ENCODE results near the gene UAP1L1. TPM values are rescaled to one million over a fixed set of nuclear protein-coding genes. Genes with fewer than 3 reads are reported as not detected.

UAP1L1 gene
- polyA plus RNA-seq, 1 donor: 1.9 TPM

Other genes starting within 250 kb of the UAP1L1 start
- 2.4 TPM for gene AJM1, start 235.0 kb upstream of the UAP1L1 start, polyA plus RNA-seq (ENCODE audit: insufficient read length)
- gene PHPT1, start 228.1 kb upstream of the UAP1L1 start, polyA plus RNA-seq (ENCODE audit: insufficient read length): 99.6 TPM
- 4.8 TPM for gene MAMDC4, start 225.2 kb upstream of the UAP1L1 start, polyA plus RNA-seq (ENCODE audit: insufficient read length)
- 312 TPM for gene EDF1, start 211.2 kb upstream of the UAP1L1 start, polyA plus RNA-seq (ENCODE audit: insufficient read length)
- 11.0 TPM for gene TRAF2, start 191.0 kb upstream of the UAP1L1 start, polyA plus RNA-seq (ENCODE audit: insufficient read length)
- gene FBXW5, start 132.8 kb upstream of the UAP1L1 start, polyA plus RNA-seq (ENCODE audit: insufficient read length): 41.2 TPM
- 0.32 TPM for gene C8G, start 132.3 kb upstream of the UAP1L1 start, polyA plus RNA-seq (ENCODE audit: insufficient read length)
- 0.71 TPM for gene LCN12, start 125.2 kb upstream of the UAP1L1 start, polyA plus RNA-seq (ENCODE audit: insufficient read length)
- 21.9 TPM for gene PTGDS, start 100.0 kb upstream of the UAP1L1 start, polyA plus RNA-seq (ENCODE audit: insufficient read length)
- gene LCNL1, start 94.5 kb upstream of the UAP1L1 start, polyA plus RNA-seq (ENCODE audit: insufficient read length): 0.61 TPM
- gene PAXX, start 85.1 kb upstream of the UAP1L1 start, polyA plus RNA-seq (ENCODE audit: insufficient read length): 22.8 TPM
- 0.42 TPM for gene CLIC3, start 80.9 kb upstream of the UAP1L1 start, polyA plus RNA-seq (ENCODE audit: insufficient read length)
- gene ABCA2, start 49.3 kb upstream of the UAP1L1 start, polyA plus RNA-seq (ENCODE audit: insufficient read length): 16.5 TPM
- 0.08 TPM for gene FUT7, start 45.4 kb upstream of the UAP1L1 start, polyA plus RNA-seq (ENCODE audit: insufficient read length)
- gene NPDC1, start 31.3 kb upstream of the UAP1L1 start, polyA plus RNA-seq (ENCODE audit: insufficient read length): 40.9 TPM
- 16.2 TPM for gene ENTPD2, start 23.5 kb upstream of the UAP1L1 start, polyA plus RNA-seq (ENCODE audit: insufficient read length)
- gene SAPCD2, start 7.0 kb upstream of the UAP1L1 start, polyA plus RNA-seq (ENCODE audit: insufficient read length): 3.6 TPM
- gene MAN1B1, start 9.5 kb downstream of the UAP1L1 start, polyA plus RNA-seq (ENCODE audit: insufficient read length): 38.6 TPM
- 21.7 TPM for gene DPP7, start 37.2 kb downstream of the UAP1L1 start, polyA plus RNA-seq (ENCODE audit: insufficient read length)
- gene GRIN1, start 61.6 kb downstream of the UAP1L1 start, polyA plus RNA-seq (ENCODE audit: insufficient read length): not detected
- gene LRRC26, start 92.5 kb downstream of the UAP1L1 start, polyA plus RNA-seq (ENCODE audit: insufficient read length): 0.11 TPM
- not detected for gene TMEM210, start 94.5 kb downstream of the UAP1L1 start, polyA plus RNA-seq (ENCODE audit: insufficient read length)
- gene ANAPC2, start 111.0 kb downstream of the UAP1L1 start, polyA plus RNA-seq (ENCODE audit: insufficient read length): 30.4 TPM
- gene SSNA1, start 111.2 kb downstream of the UAP1L1 start, polyA plus RNA-seq (ENCODE audit: insufficient read length): 53.7 TPM
- 10.9 TPM for gene TPRN, start 123.2 kb downstream of the UAP1L1 start, polyA plus RNA-seq (ENCODE audit: insufficient read length)
- gene TMEM203, start 128.1 kb downstream of the UAP1L1 start, polyA plus RNA-seq (ENCODE audit: insufficient read length): 33.0 TPM
- gene NDOR1, start 128.2 kb downstream of the UAP1L1 start, polyA plus RNA-seq (ENCODE audit: insufficient read length): 7.0 TPM
- gene RNF208, start 144.7 kb downstream of the UAP1L1 start, polyA plus RNA-seq (ENCODE audit: insufficient read length): 2.5 TPM
- 2.4 TPM for gene CYSRT1, start 147.7 kb downstream of the UAP1L1 start, polyA plus RNA-seq (ENCODE audit: insufficient read length)
- gene RNF224, start 150.0 kb downstream of the UAP1L1 start, polyA plus RNA-seq (ENCODE audit: insufficient read length): 2.4 TPM
- gene SLC34A3, start 153.4 kb downstream of the UAP1L1 start, polyA plus RNA-seq (ENCODE audit: insufficient read length): 1.5 TPM
- 146 TPM for gene TUBB4B, start 163.8 kb downstream of the UAP1L1 start, polyA plus RNA-seq (ENCODE audit: insufficient read length)
- 0.18 TPM for gene STPG3, start 173.8 kb downstream of the UAP1L1 start, polyA plus RNA-seq (ENCODE audit: insufficient read length)
- gene NELFB, start 177.8 kb downstream of the UAP1L1 start, polyA plus RNA-seq (ENCODE audit: insufficient read length): 45.6 TPM
- gene TOR4A, start 200.2 kb downstream of the UAP1L1 start, polyA plus RNA-seq (ENCODE audit: insufficient read length): 7.6 TPM
- gene NRARP, start 224.8 kb downstream of the UAP1L1 start, polyA plus RNA-seq (ENCODE audit: insufficient read length): 3.8 TPM